HK-2 (cell line): ENCODE measurements around the gene MRPL55.
"Not testable (repeated sequence)": the region's sequence is repeated elsewhere in the genome, so short reads cannot be mapped to it uniquely, and the experiment has no call there.

Experiments used
- DNase-seq: peaks from one replicate; pipeline ENCODE4 v3.0.0-alpha.2; 2018; ENCODE audit not compliant: unreplicated experiment

MRPL55 gene

GRCh38 chr1:228122921-228123441 is 13.9 kb upstream of the MRPL55 start:
- no peak for DNase-seq

- no peak for DNase-seq
Measured at GRCh38 chr1:228120857-228121489, 11.9 kb upstream of the MRPL55 start.

GRCh38 chr1:228120351-228120750 is 11.3 kb upstream of the MRPL55 start:
- no peak for DNase-seq

- no peak for DNase-seq
Measured at GRCh38 chr1:228118040-228118439, 8.9 kb upstream of the MRPL55 start.

GRCh38 chr1:228117335-228117734 is 8.2 kb upstream of the MRPL55 start:
- no peak for DNase-seq

- no peak for DNase-seq
Measured at GRCh38 chr1:228114827-228115226, 5.7 kb upstream of the MRPL55 start.

GRCh38 chr1:228112617-228113016 is 3.5 kb upstream of the MRPL55 start:
- DNase-seq, result no peak

- DNase-seq, result no peak
Measured at GRCh38 chr1:228112167-228112566, 3.1 kb upstream of the MRPL55 start.

GRCh38 chr1:228111315-228111714 is 2.2 kb upstream of the MRPL55 start:
- DNase-seq, result not testable (repeated sequence)

GRCh38 chr1:228110556-228110955 is 1.5 kb upstream of the MRPL55 start:
- no peak for DNase-seq

- no peak for DNase-seq
Measured at GRCh38 chr1:228109962-228110488, 926 bp upstream of the MRPL55 start.

- DNase-seq, result no peak
Measured at GRCh38 chr1:228108742-228109072, 392 bp downstream of the MRPL55 start.

GRCh38 chr1:228108055-228108690 is 926 bp downstream of the MRPL55 start:
- DNase-seq, result no peak

GRCh38 chr1:228107636-228108035 is 1.5 kb downstream of the MRPL55 start:
- DNase-seq, result no peak

GRCh38 chr1:228106800-228107054 is 2.4 kb downstream of the MRPL55 start:
- DNase-seq, result no peak

GRCh38 chr1:228105996-228106799 is 2.9 kb downstream of the MRPL55 start:
- DNase-seq, result no peak

- no peak for DNase-seq
Measured at GRCh38 chr1:228105270-228105995, 3.7 kb downstream of the MRPL55 start.

GRCh38 chr1:228104526-228105269 is 4.4 kb downstream of the MRPL55 start:
- no peak for DNase-seq

GRCh38 chr1:228102791-228103620 is 6.1 kb downstream of the MRPL55 start, which contains the start of gene C1orf35:
TSS of gene C1orf35 (minus strand) at chr1:228103325. CDS start at chr1:228103227, 98 bp downstream.
- peak; percentile 96 for DNase-seq
